GM12892 (cell line): ENCODE measurements around the gene OVOL3.

Experiments
- POLR2A ChIP-seq: IDR thresholded peaks from 2 replicates; pipeline ENCODE4 v1.6.1; 2011; ENCODE audit warnings: low read depth, low read length, control low read depth
- POLR2AphosphoS5 ChIP-seq: IDR thresholded peaks from 2 replicates; pipeline ENCODE4 v1.6.1; 2011; ENCODE audit warnings: low read depth, low read length, control low read depth

DNA sequence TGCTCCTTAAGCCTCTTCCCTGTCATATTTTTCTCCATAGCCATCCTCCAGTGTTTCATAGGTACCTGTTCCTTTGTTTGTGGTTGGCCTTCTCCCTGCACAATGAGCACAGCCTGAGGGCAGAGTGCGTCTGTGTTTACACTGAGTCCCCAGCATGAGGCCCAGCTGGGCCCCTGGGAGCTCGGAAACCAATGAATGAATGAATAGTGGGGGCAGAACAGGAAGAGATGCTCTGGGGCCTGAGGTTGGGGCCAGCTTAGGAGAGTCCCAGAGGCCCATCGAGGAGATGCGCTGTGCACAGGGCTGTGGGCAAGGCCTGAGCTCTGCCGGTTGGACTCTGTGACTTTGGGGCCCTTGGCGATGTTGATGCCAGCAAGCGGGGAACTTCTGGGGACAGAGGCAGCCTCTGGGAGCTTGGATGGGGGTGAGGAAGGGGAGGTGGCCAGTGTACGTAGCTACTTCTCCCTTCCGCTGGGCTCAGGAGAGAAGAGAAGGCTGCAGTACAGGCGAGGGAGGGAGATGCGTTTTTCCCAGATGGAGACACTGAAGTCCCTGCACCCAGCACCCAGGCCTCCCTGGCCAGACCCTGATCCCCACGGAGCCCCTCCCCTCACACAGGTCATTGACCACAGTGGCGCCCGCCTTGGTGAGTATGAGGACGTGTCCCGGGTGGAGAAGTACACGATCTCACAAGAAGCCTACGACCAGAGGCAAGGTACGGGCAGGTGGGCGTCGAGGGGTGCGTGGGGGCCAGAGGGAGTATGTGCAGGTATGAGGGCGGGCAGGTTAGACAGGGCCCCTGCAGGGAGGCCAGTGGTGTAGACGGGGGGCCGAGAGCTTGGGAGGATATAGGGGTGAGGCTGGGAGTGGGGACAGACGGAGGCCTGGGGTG, 9.4 kb downstream of the OVOL3 start:
- TF ChIP-seq POLR2A (peak; percentile 22; the same call in 1 of the 2 replicates), POLR2AphosphoS5 (no peak)
